HUES48 (cell line): ENCODE results near the gene FAM222A.
"Not testable (repeated sequence)": the region's sequence is repeated elsewhere in the genome, so short reads cannot be mapped to it uniquely, and the experiment has no call there.

Source experiments
- H3K27ac ChIP-seq: one replicate; pipeline ENCODE4 v1.7.0; 2013; ENCODE audit warnings: low read depth, low read length, inconsistent platforms
- H3K27me3 ChIP-seq: 2 replicates; pipeline ENCODE4 v1.6.1; 2013; ENCODE audit warnings: mild to moderate bottlenecking, low read length; ENCODE audit not compliant: control insufficient read depth, insufficient read depth
- H3K36me3 ChIP-seq: 2 replicates; pipeline ENCODE4 v1.6.1; 2013; ENCODE audit warnings: low read length; ENCODE audit not compliant: control insufficient read depth, insufficient read depth
- H3K4me1 ChIP-seq: 2 replicates; pipeline ENCODE4 v1.6.1; 2013; ENCODE audit warnings: mild to moderate bottlenecking, low read length; ENCODE audit not compliant: control insufficient read depth, insufficient read depth
- H3K4me3 ChIP-seq: 2 replicates; pipeline ENCODE4 v1.5.1; 2013; ENCODE audit warnings: mild to moderate bottlenecking, low read depth, low read length
- H3K9ac ChIP-seq: 2 replicates; pipeline ENCODE4 v1.6.1; 2013; ENCODE audit warnings: mild to moderate bottlenecking, low read depth, low read length, moderate library complexity
- H3K9me3 ChIP-seq: 2 replicates; pipeline ENCODE4 v1.6.1; 2013; ENCODE audit warnings: low read length; ENCODE audit not compliant: control insufficient read depth, insufficient read depth

Gene FAM222A

DNA sequence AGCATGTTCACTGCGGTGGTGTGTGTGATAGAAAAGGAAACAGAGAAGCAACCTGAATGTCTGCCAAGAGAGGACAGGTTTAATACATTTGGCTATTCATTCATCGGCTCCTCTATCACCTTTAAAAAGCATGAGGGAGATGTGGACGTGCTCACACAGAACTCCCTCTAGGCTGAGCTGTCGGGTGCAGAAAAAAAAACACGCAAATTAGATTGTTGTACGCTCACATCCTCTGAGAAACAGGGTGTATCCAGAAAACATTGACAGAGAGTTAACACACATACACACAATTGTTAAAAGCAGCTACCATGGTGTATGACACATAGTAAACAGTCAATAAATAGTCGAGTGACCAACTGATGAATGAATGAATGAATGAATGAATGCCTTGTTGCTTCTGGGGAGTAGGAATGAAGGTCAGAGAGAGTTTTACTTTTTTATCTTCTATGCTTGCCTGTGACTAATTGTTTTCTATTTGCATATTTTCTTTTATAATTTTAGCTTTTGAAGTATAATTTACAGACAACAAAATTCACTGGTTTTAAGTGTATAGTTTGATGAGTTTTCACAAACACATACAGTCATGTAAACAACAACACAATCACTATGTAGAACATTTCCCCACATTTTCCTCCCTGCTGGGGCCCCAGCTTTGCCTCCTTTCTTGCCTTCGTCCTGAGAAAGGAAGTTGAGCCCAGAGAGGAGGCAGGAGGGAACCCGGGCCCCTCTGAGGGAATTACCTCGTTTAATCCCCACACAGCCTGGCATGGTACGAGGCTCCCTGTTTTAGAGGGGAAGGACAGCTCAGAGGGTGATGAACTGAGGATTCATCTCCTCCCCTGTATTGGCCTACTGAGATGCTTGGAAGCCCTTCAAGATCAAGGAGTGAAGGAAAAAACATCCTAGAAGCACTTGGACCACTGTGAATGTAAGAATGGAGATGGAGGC, 19.7 kb upstream of the FAM222A start:
- Histone ChIP-seq H3K36me3 (no peaks in the 10 kb centered on the region), H3K9me3 (no peaks in the 10 kb centered on the region), H3K9ac (no peak overlapping the region), H3K27ac (no peak overlapping the region), H3K4me3 (no peak overlapping the region), H3K4me1 (no peaks in the 10 kb centered on the region; the same call in 1 of the 2 replicates), H3K27me3 (no peaks in the 10 kb centered on the region)

DNA sequence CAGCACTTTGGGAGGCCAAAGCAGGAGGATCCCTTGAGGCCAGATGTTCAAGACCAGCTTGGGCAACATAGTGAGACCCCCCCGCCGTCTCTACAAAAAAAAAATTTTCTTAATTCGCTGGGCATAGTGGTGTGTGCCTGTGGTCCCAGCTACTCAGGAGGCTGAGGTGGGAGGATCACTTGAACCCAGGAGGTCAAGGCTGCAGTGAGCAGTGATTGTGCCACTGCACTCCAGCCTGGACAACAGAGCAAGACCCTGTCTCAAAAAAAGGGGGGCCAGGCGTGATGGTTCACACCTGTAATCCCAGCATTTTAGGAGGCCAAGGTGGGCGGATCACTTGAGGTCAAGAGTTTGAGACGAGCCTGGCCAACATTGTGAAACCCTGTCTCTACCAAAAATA, 19.0 kb upstream of the FAM222A start:
- H3K27me3 ChIP-seq, H3K36me3 ChIP-seq, H3K9ac ChIP-seq, H3K9me3 ChIP-seq, H3K4me3 ChIP-seq, H3K4me1 ChIP-seq, H3K27ac ChIP-seq: not testable (repeated sequence)

DNA sequence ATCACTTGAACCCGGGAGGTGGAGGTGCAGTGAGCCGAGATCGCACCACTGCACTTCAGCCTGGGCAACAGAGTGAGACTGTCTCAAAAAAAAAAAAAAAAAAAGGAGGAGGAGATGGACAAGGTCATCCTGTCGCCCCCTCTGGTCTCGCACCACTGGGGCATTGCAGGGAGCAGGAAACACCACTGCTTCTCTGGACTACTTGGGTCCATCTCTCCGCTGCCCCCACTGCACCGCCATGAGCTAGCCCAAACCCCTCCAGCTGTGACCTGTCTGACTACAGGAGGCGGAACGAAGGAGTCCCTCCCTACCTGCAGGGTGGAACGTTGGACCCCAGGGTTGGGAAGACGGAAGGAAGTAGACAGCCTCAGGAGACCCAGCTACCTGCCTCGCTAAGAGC, 18.2 kb upstream of the FAM222A start:
- no peak overlapping the region for H3K4me3 ChIP-seq
- H3K4me1 ChIP-seq: no peaks in the 10 kb centered on the region; the same call in 1 of the 2 replicates
- no peaks in the 10 kb centered on the region for H3K9me3 ChIP-seq
- H3K9ac ChIP-seq: no peak overlapping the region
- no peaks in the 10 kb centered on the region for H3K27me3 ChIP-seq
- H3K27ac ChIP-seq: no peak overlapping the region
- no peaks in the 10 kb centered on the region for H3K36me3 ChIP-seq

DNA sequence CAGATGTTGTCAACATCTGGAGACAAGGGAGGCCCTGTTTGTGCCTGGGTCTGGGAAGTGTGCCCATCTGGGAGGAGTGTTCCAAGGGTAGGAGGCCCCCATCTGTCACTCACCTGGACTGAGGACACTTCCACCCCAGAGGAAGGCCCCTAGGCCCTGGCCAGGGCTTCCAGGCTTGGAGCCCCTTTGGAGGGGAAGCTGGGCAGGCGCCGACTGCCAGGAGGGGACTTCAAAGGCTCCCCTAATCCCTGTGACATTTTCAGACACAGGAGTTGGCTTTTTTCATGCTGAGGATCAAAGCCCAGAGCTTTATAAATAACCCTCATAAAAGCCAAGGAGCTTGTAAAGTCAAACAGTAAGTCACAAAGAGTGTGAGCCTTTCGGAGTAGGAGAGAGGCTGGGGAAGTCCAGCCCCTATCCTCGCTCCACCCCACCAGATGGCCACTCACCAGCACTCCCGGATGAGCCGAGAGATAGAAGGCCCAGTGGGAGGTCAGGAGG, 17.6 kb upstream of the FAM222A start:
- Histone ChIP-seq H3K27ac (no peak overlapping the region), H3K36me3 (no peaks in the 10 kb centered on the region), H3K9me3 (no peaks in the 10 kb centered on the region), H3K27me3 (no peaks in the 10 kb centered on the region), H3K4me1 (no peaks in the 10 kb centered on the region; the same call in 1 of the 2 replicates), H3K4me3 (no peak overlapping the region), H3K9ac (no peak overlapping the region)

DNA sequence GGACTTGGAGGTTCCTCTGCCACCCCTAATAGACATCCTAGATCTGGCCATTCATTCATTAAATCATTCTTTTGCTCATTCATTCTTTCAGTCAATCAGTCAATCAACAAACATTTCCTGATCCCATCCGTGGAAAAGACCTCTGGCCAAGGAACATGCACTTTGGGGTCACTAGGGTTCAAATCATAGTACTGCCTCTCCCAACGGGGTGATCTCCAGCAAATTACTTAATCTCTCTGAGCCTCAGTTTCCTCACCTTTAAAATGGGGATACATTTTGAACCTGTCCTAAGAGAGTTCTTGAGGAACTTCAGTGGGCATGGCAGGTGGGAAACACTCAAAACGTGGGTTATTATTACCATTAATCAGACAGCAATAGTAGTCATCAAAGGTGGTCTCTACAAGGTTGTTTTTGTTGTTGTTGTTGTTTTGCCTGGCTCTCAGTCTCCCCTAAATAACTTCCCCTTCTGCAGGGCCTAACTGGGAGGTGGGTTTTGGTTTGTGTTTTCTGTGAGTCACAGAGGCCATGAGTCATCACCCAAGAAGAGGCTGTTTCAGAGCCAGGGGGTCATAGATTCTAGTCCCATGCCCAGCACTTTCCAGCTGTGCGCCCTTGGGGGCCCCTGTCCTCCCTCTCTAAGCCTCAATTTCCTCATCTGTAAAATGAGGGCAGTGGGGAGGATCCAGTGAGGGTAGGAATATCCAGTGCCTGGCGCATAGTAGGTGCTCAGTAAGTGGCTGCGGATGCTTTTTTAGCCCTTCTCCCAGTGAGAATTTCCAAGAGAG, 16.9 kb upstream of the FAM222A start:
- Histone ChIP-seq H3K9me3 (no peaks in the 10 kb centered on the region), H3K36me3 (no peaks in the 10 kb centered on the region), H3K4me3 (no peak overlapping the region), H3K27ac (peak overlapping the region; percentile 5), H3K4me1 (no peaks in the 10 kb centered on the region; the same call in 1 of the 2 replicates), H3K9ac (no peak overlapping the region), H3K27me3 (no peaks in the 10 kb centered on the region; the same call in 1 of the 2 replicates)

DNA sequence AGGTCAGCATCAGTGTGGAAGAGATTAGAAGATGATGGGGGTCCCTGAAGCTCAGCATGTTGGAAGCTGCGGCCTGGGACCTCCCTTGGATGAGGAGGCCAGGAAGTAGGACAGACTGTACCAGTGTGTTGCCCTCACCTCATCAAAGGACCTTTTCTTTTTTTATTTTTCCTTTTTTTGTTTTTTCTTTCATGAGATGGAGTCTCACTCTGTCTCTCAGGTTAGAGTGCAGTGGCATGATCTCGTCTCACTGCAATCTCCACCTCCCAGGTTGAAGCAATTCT, 16.4 kb upstream of the FAM222A start:
- Histone ChIP-seq H3K4me1 (no peaks in the 10 kb centered on the region; the same call in 1 of the 2 replicates), H3K4me3 (no peak overlapping the region), H3K9me3 (no peaks in the 10 kb centered on the region), H3K27ac (peak overlapping the region; percentile 5), H3K27me3 (no peaks in the 10 kb centered on the region; the same call in 1 of the 2 replicates), H3K9ac (no peak overlapping the region), H3K36me3 (no peaks in the 10 kb centered on the region)

DNA sequence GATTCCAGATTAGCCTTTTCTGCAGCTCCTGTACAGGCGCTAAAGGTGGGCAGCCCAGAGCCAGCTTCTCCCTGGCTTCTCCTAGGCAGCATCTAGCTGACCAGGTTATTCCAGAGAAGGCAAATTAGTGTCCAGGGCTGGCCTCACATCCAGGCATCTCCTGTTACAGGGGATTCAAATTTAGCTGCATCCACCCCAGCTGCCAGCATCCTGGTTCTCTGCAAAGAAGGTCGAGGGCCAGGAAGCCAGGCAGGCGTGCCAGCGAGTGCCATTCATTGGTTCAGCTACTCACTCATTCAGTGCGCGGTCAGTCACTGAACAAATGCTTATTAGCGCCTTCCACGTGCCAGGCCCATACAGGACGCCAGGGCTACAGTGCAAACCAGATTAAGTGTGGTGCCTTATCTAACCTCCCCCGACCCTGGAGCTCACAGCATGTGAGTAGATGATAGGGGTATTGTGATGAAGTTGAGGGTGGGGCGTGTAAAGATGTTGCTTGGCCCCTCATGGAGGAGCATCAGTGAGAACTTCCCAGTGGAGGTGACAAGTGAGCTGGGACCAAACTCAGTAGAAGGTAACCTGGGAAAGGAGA, 15.7 kb upstream of the FAM222A start:
- Histone ChIP-seq H3K27me3 (no peaks in the 10 kb centered on the region; the same call in 1 of the 2 replicates), H3K36me3 (no peaks in the 10 kb centered on the region), H3K27ac (no peak overlapping the region), H3K4me1 (no peaks in the 10 kb centered on the region; the same call in 1 of the 2 replicates), H3K9ac (no peak overlapping the region), H3K9me3 (no peaks in the 10 kb centered on the region), H3K4me3 (no peak overlapping the region)

DNA sequence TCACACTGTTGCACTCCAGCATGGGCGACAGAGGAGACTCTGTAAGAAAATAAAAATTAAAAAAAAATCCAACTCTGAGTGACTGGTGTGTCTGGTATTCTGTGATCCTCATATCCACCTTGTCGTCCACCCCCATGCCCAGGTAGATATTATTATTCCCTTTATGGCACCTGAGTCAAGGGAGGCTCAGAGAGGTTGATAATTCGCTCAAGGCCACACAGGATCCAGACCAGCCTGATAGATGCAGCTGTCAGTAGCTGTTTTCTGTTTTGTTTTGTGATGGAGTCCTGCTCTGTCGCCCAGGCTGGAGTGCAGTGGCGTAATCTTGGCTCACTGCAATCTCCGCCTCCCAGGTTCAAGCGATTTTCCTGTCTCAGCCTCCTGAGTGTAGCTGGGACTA, 14.8 kb upstream of the FAM222A start:
- Histone ChIP-seq H3K9me3 (no peaks in the 10 kb centered on the region), H3K27me3 (no peaks in the 10 kb centered on the region; the same call in 1 of the 2 replicates), H3K9ac (no peak overlapping the region), H3K4me3 (no peak overlapping the region), H3K4me1 (no peaks in the 10 kb centered on the region; the same call in 1 of the 2 replicates), H3K36me3 (no peaks in the 10 kb centered on the region), H3K27ac (no peak overlapping the region)

DNA sequence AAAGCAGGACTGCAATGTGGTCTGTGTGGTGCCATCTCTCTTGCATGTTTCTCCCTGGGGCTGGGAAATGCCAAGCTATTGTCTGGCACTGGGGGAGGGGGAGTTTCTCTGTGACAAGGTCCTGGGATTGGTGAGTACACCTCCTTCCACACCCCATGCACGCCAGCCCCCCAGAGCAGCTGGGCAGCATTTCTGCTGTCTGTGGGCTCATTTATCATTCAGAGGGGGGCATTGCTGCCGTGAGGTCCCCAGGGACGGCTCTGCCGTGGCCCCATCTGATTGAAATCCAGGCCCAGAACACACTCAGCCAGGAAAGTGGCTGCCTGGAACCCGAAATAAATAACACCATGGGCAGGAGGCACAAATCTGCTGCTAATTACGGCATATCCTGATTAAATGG, 12.6 kb upstream of the FAM222A start:
- Histone ChIP-seq H3K36me3 (no peaks in the 10 kb centered on the region), H3K9ac (no peak overlapping the region), H3K4me1 (no peaks in the 10 kb centered on the region; the same call in 1 of the 2 replicates), H3K27me3 (no peaks in the 10 kb centered on the region; the same call in 1 of the 2 replicates), H3K4me3 (no peak overlapping the region), H3K9me3 (no peaks in the 10 kb centered on the region), H3K27ac (no peak overlapping the region)

DNA sequence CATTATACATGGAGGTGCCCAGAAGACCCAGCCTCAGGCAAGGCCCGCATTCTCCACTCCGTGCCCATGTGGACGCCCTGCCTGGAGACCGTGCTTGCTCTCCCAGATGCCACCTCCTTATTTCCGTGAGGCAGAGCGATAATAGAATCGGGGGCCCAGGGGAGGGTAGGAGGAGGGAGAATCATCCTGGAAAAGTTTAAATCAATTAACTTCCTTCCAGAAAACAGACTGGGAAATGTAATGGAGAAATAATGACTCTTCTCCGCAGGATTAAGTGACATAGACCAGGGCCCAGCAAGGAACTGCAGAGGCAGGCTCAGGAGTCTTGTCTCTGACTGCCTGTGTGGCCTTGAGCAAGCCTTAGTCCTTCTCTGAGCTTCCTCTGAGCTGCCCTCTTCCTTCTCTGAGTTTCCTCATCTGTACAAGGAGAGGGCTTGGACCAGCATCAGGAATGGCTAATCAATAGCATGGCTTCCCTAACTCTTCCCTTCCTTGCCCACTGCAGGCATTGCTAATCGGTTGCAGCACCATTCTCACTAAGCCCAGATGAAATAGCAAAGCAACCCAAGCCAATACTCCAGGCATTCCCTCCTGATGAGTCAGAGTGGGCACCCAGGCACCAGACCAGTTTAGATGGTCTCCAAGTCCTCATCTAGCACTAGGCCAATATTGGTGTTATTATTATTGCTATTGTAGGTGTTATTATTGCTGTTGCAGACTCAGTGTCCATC, 11.3 kb upstream of the FAM222A start:
- no peaks in the 10 kb centered on the region for H3K9me3 ChIP-seq
- no peaks in the 10 kb centered on the region; the same call in 1 of the 2 replicates for H3K4me1 ChIP-seq
- H3K4me3 ChIP-seq: no peak overlapping the region
- no peaks in the 10 kb centered on the region for H3K36me3 ChIP-seq
- H3K27ac ChIP-seq: no peak overlapping the region
- H3K9ac ChIP-seq: no peak overlapping the region
- no peaks in the 10 kb centered on the region; the same call in 1 of the 2 replicates for H3K27me3 ChIP-seq
